Measurements from ENCODE around the gene ANKDD1B. TPM values are rescaled to one million over a fixed set of nuclear protein-coding genes. Genes with fewer than 3 reads are reported as not detected.

ANKDD1B gene
- polyA plus RNA-seq, 1 donor: 1.0 TPM

DNA sequence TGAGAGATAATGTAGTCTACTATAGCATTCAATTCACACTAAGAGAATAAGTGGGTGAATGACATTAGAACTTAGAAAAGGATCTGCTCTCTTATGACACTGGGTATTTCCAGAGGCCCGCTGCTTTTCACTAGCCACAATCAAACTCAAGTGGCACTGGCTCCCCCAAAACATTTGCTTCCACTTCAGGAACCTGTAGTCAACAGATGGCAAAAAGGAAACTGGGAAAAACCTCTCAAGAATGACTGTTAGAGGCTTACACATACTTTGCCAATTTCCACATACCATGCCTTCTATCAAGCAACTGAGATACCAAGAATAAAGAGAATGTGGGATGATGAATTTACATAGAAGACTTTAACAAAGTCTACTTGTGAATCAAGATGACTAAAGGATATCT lies 94.8 kb downstream of the ANKDD1B start:
- no peak for DNase-seq (ENCODE audit: low read depth)

DNA sequence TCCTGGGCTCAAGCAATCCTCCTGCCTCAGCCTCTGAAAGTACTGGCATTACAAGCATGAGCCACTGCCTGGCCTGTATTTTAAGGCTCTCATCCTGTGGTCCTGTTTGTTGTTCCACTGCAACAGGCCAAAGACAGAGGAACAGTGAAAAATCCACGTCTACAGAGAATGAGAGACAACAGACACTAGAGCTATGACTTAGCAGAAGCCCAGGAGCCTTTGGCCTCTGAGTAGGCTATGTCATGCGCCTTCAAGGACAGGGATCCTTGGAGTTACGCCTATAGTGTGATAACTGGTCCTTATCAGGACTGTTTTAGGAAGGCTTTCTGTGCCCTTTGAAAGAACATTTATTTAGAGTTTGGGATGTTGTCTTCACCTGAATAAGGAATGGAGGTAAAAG lies 95.5 kb downstream of the ANKDD1B start:
- DNase-seq (ENCODE audit: low read depth): no peak

DNA sequence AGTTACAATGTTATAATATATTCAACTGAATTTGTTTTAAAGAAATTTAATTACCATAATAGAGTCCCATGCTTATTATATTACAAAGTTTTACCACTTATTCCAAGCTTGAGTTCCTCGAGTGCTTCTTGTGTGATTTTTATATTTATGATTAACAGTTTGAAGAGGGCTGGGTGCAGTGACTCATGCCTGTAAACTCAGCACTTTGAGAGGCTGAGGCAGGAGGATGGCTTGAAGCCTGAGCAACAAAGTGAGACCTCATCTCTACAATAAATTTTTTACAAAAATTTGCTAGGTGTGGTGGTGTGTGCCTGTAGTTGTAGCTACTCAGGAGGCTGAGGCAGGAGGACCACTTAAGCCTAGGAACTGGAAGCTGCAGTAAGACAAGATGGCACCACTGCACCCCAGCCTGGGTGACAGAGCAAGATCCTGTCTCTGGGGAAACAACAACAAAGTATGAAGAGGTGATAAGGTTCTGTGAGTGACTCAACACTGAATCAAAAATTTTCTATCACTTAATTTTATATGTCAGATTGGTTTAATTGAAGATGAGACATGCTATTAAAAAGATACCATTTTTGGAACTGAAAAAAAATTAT lies 96.8 kb downstream of the ANKDD1B start:
- no peak for DNase-seq (ENCODE audit: low read depth)

DNA sequence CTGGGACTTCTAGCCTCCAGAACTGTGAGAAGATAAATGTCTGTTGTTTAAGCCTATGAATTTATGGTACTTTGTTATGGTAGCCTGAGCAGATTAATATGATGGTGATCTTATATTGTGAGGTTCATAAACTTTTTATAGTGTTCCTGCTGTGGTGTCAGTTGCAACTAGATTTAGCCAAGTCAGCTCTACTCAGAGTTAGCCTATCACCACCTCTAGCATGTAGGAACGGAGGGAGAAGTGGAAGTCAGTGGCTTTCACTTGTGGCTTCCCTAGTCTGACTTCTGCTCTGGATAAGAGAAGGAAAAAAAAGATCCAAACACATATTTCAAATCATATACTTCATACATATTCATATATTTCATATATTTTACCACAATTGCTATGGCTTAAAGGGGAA lies 99.4 kb downstream of the ANKDD1B start:
- DNase-seq (ENCODE audit: low read depth): no peak

DNA sequence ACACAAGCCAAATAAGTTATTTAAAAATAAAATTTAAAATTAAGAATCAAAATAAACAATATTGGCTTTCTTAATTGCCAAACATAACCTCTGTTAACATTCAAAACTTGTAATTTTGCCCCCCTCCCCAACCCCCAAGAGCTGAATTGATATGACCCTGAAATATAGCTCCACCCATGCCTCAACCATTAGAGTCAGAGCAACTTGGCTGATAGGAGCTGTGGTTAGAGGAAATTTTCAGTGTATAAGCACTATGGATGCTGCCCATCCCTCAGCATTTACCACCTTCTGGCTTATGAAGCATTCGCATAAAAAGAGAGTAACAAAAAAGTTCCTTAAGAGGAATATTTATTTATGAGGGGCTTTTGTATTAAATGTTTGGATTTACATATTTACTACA lies 99.9 kb downstream of the ANKDD1B start:
- no peak for DNase-seq (ENCODE audit: low read depth)

DNA sequence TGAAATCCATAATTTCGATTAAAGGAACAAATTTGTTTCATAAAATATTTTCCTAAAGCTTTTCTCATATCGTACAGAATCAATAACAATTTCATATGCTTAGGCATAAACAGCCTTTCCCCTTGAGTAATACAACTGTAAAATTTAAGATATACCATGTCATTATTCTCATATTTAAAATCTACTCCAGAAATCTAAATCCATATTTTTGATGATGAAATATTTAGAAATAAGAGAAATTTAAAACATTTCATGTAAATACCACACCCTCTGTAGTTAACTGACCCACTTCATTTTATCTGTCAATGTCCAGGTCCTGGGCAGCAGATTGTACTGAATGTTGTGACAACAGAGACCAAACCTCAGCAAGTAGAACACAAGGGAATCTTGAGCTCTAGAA lies 100.8 kb downstream of the ANKDD1B start:
- DNase-seq (ENCODE audit: low read depth): no peak

DNA sequence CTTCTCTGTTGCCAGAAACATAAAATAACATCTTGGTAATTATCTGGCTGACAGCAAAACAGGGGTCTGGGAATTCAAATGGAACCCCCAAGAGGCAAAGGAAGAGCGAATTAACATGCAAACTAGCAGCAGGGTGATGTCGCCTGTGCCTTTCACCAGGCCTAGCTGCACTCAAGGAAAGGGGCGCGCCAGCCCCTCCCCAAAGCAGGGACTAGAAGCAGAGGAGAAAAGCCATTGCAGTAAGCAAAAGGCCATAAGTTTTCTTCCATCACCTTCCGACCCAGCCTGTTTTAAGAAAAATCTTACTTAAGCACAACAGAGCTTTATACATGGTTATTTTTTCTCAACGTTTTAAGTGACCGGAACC lies 105.4 kb downstream of the ANKDD1B start:
- no peak for DNase-seq (ENCODE audit: low read depth)

DNA sequence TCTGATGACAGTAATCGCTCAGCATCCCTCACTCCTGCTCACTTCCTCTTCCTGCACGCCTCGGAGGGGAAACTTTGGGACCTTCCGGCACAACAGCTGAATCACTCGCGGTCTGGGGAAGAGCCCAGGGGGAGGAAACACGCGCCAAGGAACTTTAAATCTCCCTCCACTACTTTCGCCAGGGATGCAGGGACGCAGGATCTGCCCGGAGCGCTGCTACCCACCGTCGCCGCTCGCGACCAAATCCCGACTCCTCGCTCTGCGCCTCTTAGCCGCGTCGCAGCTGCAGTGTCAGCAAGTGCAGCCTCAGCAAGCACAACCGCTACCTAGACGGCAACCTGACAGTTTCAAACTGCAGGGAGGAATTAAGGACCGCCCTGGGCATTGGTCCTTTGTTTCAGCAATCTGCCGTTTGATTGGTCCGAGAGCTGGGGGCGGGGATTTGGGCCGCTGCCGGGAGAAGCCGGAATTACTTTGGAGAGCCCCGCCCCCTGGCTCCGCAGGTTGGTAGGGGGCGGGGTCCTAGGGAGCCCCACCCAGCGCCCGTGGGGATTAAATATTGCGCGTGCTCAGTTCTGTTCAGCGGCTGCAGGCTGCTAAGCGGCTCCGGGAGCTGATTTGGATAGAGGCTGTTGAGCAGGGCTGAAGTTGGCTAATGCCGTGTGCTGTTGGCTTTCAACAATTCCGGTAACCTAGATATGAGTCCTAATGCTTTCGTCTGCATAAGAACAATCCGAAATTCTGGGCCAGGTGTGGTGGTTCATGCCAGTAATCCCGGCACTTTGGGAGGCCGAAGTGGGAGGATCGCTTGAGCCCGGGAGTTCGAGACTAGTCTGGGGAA lies 106.0 kb downstream of the ANKDD1B start, which contains the start of gene POC5:
Gene POC5, minus strand, starts transcription at position 356 of the 841 bp plus-strand sequence. CDS start 4,500 bp downstream, outside the sequence.
- DNase-seq (ENCODE audit: low read depth): peak; percentile 81

DNA sequence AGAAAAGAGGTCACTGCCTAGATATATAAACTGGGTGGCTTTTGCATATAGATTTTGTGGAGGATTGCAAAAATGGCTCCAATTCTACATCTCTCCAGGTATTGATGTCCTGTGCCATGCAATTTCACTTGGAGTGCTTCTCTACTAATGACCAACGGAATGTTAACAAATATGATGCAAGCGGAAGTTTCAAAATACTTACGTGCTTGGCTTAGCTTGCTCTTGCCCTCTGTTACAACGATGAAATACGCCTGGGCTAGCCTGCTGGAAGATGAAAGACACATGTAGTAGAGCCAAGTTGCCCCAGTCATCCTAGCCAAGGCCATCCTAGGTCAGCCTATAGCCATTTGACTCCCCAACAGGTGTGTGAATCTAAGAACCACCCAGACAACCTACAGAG lies 109.6 kb downstream of the ANKDD1B start:
- no peak for DNase-seq (ENCODE audit: low read depth)

Other genes with a start within 250 kb of the ANKDD1B start
- 32.4 TPM for gene CERT1, start 99.8 kb upstream of the ANKDD1B start, polyA plus RNA-seq (ENCODE audit: insufficient read length)
- 23.4 TPM for gene POLK, start 99.6 kb upstream of the ANKDD1B start, polyA plus RNA-seq (ENCODE audit: insufficient read length)
- 7.9 TPM for gene POC5, start 106.0 kb downstream of the ANKDD1B start, polyA plus RNA-seq (ENCODE audit: insufficient read length)